Loucy (cell line): ENCODE data around the gene DDX23.

ENCODE experiments used
- EZH2phosphoT487 ChIP-seq: fragments of 200-600 bp; IDR thresholded peaks from 2 replicates; pipeline ENCODE4 v1.6.1; 2018; ENCODE audit warnings: antibody characterized with exemption, mild to moderate bottlenecking, moderate library complexity, borderline replicate concordance
- TF ChIP-seq, protein P1 (sequence below): fragments of 200-600 bp; sonication (generic); conservative IDR thresholded peaks from 2 replicates; pipeline ENCODE4 v1.5.1; 2014; ENCODE audit warnings: mild to moderate bottlenecking, antibody characterized with exemption, low read length

GRCh38 chr12:48866052-48866711, 14.2 kb upstream of the DDX23 start:
- TF ChIP-seq, protein P1, sequence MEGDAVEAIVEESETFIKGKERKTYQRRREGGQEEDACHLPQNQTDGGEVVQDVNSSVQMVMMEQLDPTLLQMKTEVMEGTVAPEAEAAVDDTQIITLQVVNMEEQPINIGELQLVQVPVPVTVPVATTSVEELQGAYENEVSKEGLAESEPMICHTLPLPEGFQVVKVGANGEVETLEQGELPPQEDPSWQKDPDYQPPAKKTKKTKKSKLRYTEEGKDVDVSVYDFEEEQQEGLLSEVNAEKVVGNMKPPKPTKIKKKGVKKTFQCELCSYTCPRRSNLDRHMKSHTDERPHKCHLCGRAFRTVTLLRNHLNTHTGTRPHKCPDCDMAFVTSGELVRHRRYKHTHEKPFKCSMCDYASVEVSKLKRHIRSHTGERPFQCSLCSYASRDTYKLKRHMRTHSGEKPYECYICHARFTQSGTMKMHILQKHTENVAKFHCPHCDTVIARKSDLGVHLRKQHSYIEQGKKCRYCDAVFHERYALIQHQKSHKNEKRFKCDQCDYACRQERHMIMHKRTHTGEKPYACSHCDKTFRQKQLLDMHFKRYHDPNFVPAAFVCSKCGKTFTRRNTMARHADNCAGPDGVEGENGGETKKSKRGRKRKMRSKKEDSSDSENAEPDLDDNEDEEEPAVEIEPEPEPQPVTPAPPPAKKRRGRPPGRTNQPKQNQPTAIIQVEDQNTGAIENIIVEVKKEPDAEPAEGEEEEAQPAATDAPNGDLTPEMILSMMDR: no peak
- TF ChIP-seq EZH2phosphoT487: no peak
